Lung (tissue), 12 donors: ENCODE measurements around the gene SZT2. TPM values are rescaled to one million over a fixed set of nuclear protein-coding genes. Genes with fewer than 3 reads are reported as not detected.

ENCODE experiments used
- ATAC-seq: fragments of 200-7000 bp; cut with Tn5 transposase; one replicate; pipeline ENCODE4 v1.9.1; 2020; ENCODE audit warnings: moderate number of reproducible peaks; ENCODE audit not compliant: insufficient read depth, low FRiP score
- DNase-seq, 3 donors: peaks; one replicate each; pipeline ENCODE4 v3.0.0-alpha.2; 2013 to 2017
- H3K27ac ChIP-seq, 2 donors: one replicate each; pipeline ENCODE4 v1.5.1; 2013; ENCODE audit warnings: mild to moderate bottlenecking in 2 of 2, moderate library complexity in 2 of 2, control low read depth in 1 of 2, inconsistent platforms in 1 of 2, low read depth in 1 of 2, low read length in 1 of 2
- H3K27me3 ChIP-seq, 3 donors: one replicate each; pipeline ENCODE4 v1.5.1; 2013; ENCODE audit warnings: low read length in 2 of 3; ENCODE audit not compliant: control insufficient read depth in 3 of 3, insufficient read depth in 3 of 3
- H3K36me3 ChIP-seq, 4 donors: one replicate each; pipeline ENCODE4 v1.5.1; 2013; ENCODE audit warnings: low read length in 4 of 4, mild to moderate bottlenecking in 1 of 4, moderate library complexity in 1 of 4; ENCODE audit not compliant: control insufficient read depth in 4 of 4, insufficient read depth in 4 of 4
- H3K4me1 ChIP-seq, 5 donors: one replicate each; pipeline ENCODE4 v1.5.1; 2013; ENCODE audit warnings: low read length in 5 of 5, mild to moderate bottlenecking in 2 of 5, moderate library complexity in 1 of 5; ENCODE audit not compliant: control insufficient read depth in 5 of 5, insufficient read depth in 5 of 5
- H3K4me3 ChIP-seq: one replicate; pipeline ENCODE4 v1.5.1; 2013; ENCODE audit warnings: mild to moderate bottlenecking, control low read depth, moderate library complexity
- H3K9ac ChIP-seq, 2 donors: one replicate each; pipeline ENCODE4 v1.5.1; 2013; ENCODE audit warnings: low read length in 2 of 2, control low read depth in 1 of 2; ENCODE audit not compliant: insufficient read depth in 1 of 2
- H3K9me3 ChIP-seq, 4 donors: one replicate each; pipeline ENCODE4 v1.5.1; 2013; ENCODE audit warnings: low read length in 3 of 4, mild to moderate bottlenecking in 1 of 4, moderate library complexity in 1 of 4; ENCODE audit not compliant: control insufficient read depth in 4 of 4, insufficient read depth in 3 of 4
- CTCF ChIP-seq: IDR thresholded peaks from 2 replicates; pipeline ENCODE4 v1.5.1; 2012; ENCODE audit warnings: mild to moderate bottlenecking; ENCODE audit errors: control extremely low read depth, extremely low read depth
- WGBS, 2 donors: extraction: QIAGEN DNeasy Blood & Tissue Kit; methylation state at CpG; one replicate each; pipeline ENCODE4 v1.1.7; 2013; 5-methylcytosine and 5-hydroxymethylcytosine counted together
- polyA plus RNA-seq, 2 donors: library from polyadenylated mRNA; stranded (reverse); fragments of 200-250 nt; gene quantifications; one replicate each; pipeline ENCODE4 v1.2.1, GENCODE V29; 2013
- total RNA-seq, 2 donors: library from RNA; depleted of rRNA in 1 of 2; stranded (reverse); fragments of >200 nt in 1 of 2; gene quantifications; one replicate each; pipeline ENCODE4 v1.2.1, GENCODE V29; 2014 to 2021
- donor health status: control.
- donor health status: control.
- donor health status: Bipolar disorder and iron deficiency.
- donor health status: healthy.
- donor health status: DM: yes; HTN: yes; CAD: no.

The SZT2 gene
- total and polyA plus RNA-seq, 4 donors = 15.2 to 71.5 (median 40.2) TPM

- ATAC-seq = no peak
- DNase-seq = peak in 2 of 3 donors; percentile 19 to 29
- Histone ChIP-seq H3K4me1 (peaks cover 0 to 13% (median 3%) of the 10 kb centered on the region in 5 donors), H3K36me3 (peaks cover 10 to 64% (median 39%) of the 10 kb centered on the region in 4 donors), H3K27ac (no peak overlapping the region), H3K4me3 (no peak overlapping the region), H3K9me3 (no peaks in the 10 kb centered on the region), H3K27me3 (no peaks in the 10 kb centered on the region), H3K9ac (no peak overlapping the region)
- no peak for TF ChIP-seq CTCF
- 90 to 93% methylated on average over 10 of the region's 10 CpGs for WGBS, 2 donors
These were observed 60.7 kb downstream of the SZT2 start for GRCh38 chr1:43450251-43450941.

- Histone ChIP-seq H3K27me3 (no peaks in the 10 kb centered on the region), H3K27ac (no peak overlapping the region), H3K36me3 (peaks cover 10 to 57% (median 35%) of the 10 kb centered on the region in 4 donors), H3K9me3 (no peaks in the 10 kb centered on the region), H3K9ac (no peak overlapping the region), H3K4me1 (peaks cover 0 to 13% (median 3%) of the 10 kb centered on the region in 5 donors), H3K4me3 (no peak overlapping the region)
- ATAC-seq (no peak), DNase-seq (peak in 1 of 3 donors; percentile 3)
- WGBS, 2 donors = 80 to 83% methylated on average over 12 of the region's 12 CpGs
- no peak for TF ChIP-seq CTCF
These were observed 61.5 kb downstream of the SZT2 start for GRCh38 chr1:43451157-43451591.

- H3K4me1 ChIP-seq = peaks cover 0 to 13% (median 3%) of the 10 kb centered on the region in 5 donors
These were observed 62.2 kb downstream of the SZT2 start for GRCh38 chr1:43451701-43452532.

More at GRCh38 chr1:43451701-43452532, 62.2 kb downstream of the SZT2 start:
- peaks cover 10 to 50% (median 29%) of the 10 kb centered on the region in 4 donors for H3K36me3 ChIP-seq
- peak overlapping the region in 1 of 2 donors; percentile 9 for H3K27ac ChIP-seq
- ATAC-seq (no peak), DNase-seq (peak in 1 of 3 donors; percentile 10)
- WGBS, 2 donors = 89 to 94% methylated on average over 22 of the region's 22 CpGs
- H3K9me3 ChIP-seq = no peaks in the 10 kb centered on the region
- H3K9ac ChIP-seq = no peak overlapping the region
- H3K27me3 ChIP-seq = no peaks in the 10 kb centered on the region
- TF ChIP-seq CTCF = no peak
- H3K4me3 ChIP-seq = no peak overlapping the region
